Spleen (tissue), 13 donors: ENCODE results near the gene GALNT18. TPM values are rescaled to one million over a fixed set of nuclear protein-coding genes. Genes with fewer than 3 reads are reported as not detected.

Source experiments
- DNase-seq: peaks from one replicate; pipeline ENCODE4 v3.0.0-alpha.2; 2020
- H3K27ac ChIP-seq, 8 donors: fragments of 200-600 bp; sonication (generic) in 7 of 8; 1 replicate in 4 of 8; 2 replicates in 4 of 8; pipeline versions ENCODE4 v1.5.0 to v1.8.0; 2016 to 2021; ENCODE audit warnings: inconsistent platforms in 4 of 8, mild to moderate bottlenecking in 4 of 8, moderate library complexity in 1 of 8
- H3K27me3 ChIP-seq, 7 donors: fragments of 200-600 bp; sonication (generic) in 6 of 7; replicated peaks in 1 of 7; 1 replicate in 4 of 7; 2 replicates in 3 of 7; pipeline versions ENCODE4 v1.5.0 to v1.8.0; 2016 to 2021; ENCODE audit warnings: inconsistent platforms in 3 of 7, mild to moderate bottlenecking in 1 of 7
- H3K36me3 ChIP-seq, 6 donors: fragments of 200-600 bp; sonication (generic) in 5 of 6; 1 replicate in 4 of 6; 2 replicates in 2 of 6; pipeline versions ENCODE4 v1.5.0 to v1.8.0; 2016 to 2021; ENCODE audit warnings: inconsistent platforms in 2 of 6
- H3K4me1 ChIP-seq, 6 donors: fragments of 200-600 bp; sonication (generic) in 5 of 6; 1 replicate in 3 of 6; 2 replicates in 3 of 6; pipeline versions ENCODE4 v1.5.0 to v1.8.0; 2016 to 2021; ENCODE audit warnings: inconsistent platforms in 3 of 6
- H3K4me3 ChIP-seq, 8 donors: fragments of 200-600 bp; sonication (generic) in 7 of 8; 1 replicate in 4 of 8; 2 replicates in 4 of 8; pipeline versions ENCODE4 v1.5.0 to v1.8.0; 2016 to 2021; ENCODE audit warnings: inconsistent platforms in 4 of 8, mild to moderate bottlenecking in 4 of 8, moderate library complexity in 2 of 8
- H3K9me3 ChIP-seq, 8 donors: fragments of 200-600 bp; sonication (generic) in 7 of 8; 1 replicate in 4 of 8; 2 replicates in 4 of 8; pipeline versions ENCODE4 v1.5.0 to v1.8.0; 2016 to 2021; ENCODE audit warnings: inconsistent platforms in 4 of 8
- POLR2A ChIP-seq, 3 donors: fragments of 450-650 bp; IDR thresholded peaks; one replicate each; pipeline ENCODE4 v1.5.1; 2017; ENCODE audit warnings: antibody characterized with exemption in 3 of 3, mild to moderate bottlenecking in 1 of 3
- POLR2AphosphoS5 ChIP-seq, 3 donors: sonication (generic); formaldehyde crosslinking; IDR thresholded peaks; one replicate each; pipeline ENCODE4 v1.5.1; 2017; ENCODE audit warnings: antibody characterized with exemption in 3 of 3
- WGBS, 5 donors: extraction: QIAGEN DNeasy Blood & Tissue Kit in 3 of 5; methylation state at CpG; one replicate each; pipeline versions ENCODE4 v1.1.5 to v1.1.7; 2013 to 2018; 5-methylcytosine and 5-hydroxymethylcytosine counted together
- intact Hi-C: fragments of 100-400 bp; cut with DNase I; formaldehyde crosslinking; loops from one replicate; pipeline ENCODE4 v1.15.0; 2023; ENCODE audit warnings: low total_unique reads
- long read RNA-seq, 2 donors: transcript quantifications; one replicate each; lab custom pipeline, GENCODE V29; 2026
- polyA plus RNA-seq, 3 donors: library from polyadenylated mRNA; stranded (reverse); fragments of 200-250 nt; gene quantifications; one replicate each; pipeline ENCODE4 v1.2.1, GENCODE V29; 2013
- total RNA-seq, 7 donors: library from RNA; depleted of rRNA in 3 of 7; stranded (reverse); fragments of >200 nt in 3 of 7; fragmentation: NEBNext Ultra II Directional in 4 of 7; extraction: Animal tissue kit (Norgen Biotek cat#: 25700) in 4 of 7; gene quantifications; one replicate each; pipeline versions ENCODE4 v1.1.0 to v1.2.1, GENCODE V29; 2016 to 2021
- TF ChIP-seq, protein P1 (sequence below), 11 experiments: fragments of 200-600 bp in 7 of 11; fragments of 450-650 bp in 4 of 11; sonication (generic) in 4 of 11; IDR thresholded peaks in 8 of 11; conservative IDR thresholded peaks in 3 of 11; 1 replicate in 7 of 11; 2 replicates in 4 of 11; pipeline versions ENCODE4 v1.4.0 to v1.8.0; 2016 to 2021; ENCODE audit warnings: antibody characterized with exemption in 11 of 11, inconsistent platforms in 4 of 11, mild to moderate bottlenecking in 1 of 11
- donor health status: healthy with polysubstance abuse.
- donor health status: DM: no; HTN: no; CAD: no; lungs with moderate emphysema.
- donor health status: DM: no; HTN: no; CAD: no.
- donor health status: Bipolar disorder and iron deficiency.
- donor health status: healthy.
- donor health status: DM: no; HTN: no; CAD: no.
- donor health status: DM: yes; HTN: yes; CAD: no.

Gene GALNT18
- total RNA-seq (1 to 10 TPM; 1.7 to 6.9 (median 4.8) TPM), polyA plus RNA-seq (1 to 10 TPM in 2 of 3 donors, under 1 TPM in 1; 0.87 to 2.9 (median 2.3) TPM)
- long read RNA-seq, donor 1, partial matches to known transcripts = 0 of 3 reads
- long read RNA-seq, donor 1, other reads (novel, unspliced or antisense) = 0 of 3 reads
- long read RNA-seq, donor 2, partial matches to known transcripts = 0 of 4 reads
- long read RNA-seq, donor 2, other reads (novel, unspliced or antisense) = 0 of 4 reads

DNA sequence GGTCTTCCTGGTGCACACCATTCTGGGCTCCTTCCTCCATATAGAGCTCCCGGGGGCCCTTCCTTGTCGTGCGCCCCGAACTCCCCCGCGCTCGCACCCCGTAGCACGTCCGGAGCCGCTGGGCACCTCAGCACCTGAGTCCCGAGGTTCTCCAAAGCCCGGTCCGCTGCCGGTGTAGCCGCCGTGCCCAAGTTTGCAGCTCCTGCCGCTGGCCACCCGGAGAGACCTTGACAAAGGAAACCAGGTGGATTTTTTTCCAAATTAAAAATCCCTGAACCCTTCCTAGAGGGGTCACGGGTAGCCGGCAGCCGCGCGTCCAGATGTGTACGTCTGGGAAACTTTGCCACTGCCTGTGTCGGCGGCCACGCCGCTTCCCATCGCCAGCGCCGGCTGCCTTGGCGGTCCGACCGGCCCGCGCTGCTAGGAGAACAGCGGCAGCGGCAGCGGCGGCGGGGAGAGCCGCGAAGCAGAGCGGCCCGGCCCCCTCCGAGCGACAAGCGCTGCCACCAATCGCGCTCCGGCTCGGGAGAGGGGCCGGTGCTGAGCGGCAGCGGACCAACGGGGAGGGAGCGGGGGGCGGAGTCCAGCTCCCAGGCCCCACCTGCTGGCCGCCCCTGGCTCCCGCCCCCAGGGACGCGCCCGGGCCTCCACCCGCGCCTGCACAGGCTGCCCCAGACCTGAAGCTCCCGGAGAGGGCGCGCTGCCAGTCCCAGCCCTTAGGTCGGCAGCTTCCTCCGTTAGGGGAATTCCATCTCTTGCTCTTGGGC is at the start of gene GALNT18:
TSS of gene GALNT18 (minus strand) at position 433 of the 767 bp plus-strand sequence.
- Histone ChIP-seq H3K27me3 (peaks cover 0 to 46% (median 20%) of the 10 kb centered on the region in 7 donors), H3K9me3 (no peaks in the 10 kb centered on the region), H3K27ac (peak within 1 kb of the TSS in 5 of 8 donors; percentile 13 to 50 (median 30)), H3K36me3 (no peaks in the 10 kb centered on the region), H3K4me1 (peaks cover 0 to 29% (median 25%) of the 10 kb centered on the region in 6 donors), H3K4me3 (peak within 1 kb of the TSS; percentile 44 to 73 (median 55))
- intact Hi-C loops = no loop called here
- no peak for TF ChIP-seq POLR2A (IDR thresholded peaks at IDR 0.05)
- TF ChIP-seq, protein P1, sequence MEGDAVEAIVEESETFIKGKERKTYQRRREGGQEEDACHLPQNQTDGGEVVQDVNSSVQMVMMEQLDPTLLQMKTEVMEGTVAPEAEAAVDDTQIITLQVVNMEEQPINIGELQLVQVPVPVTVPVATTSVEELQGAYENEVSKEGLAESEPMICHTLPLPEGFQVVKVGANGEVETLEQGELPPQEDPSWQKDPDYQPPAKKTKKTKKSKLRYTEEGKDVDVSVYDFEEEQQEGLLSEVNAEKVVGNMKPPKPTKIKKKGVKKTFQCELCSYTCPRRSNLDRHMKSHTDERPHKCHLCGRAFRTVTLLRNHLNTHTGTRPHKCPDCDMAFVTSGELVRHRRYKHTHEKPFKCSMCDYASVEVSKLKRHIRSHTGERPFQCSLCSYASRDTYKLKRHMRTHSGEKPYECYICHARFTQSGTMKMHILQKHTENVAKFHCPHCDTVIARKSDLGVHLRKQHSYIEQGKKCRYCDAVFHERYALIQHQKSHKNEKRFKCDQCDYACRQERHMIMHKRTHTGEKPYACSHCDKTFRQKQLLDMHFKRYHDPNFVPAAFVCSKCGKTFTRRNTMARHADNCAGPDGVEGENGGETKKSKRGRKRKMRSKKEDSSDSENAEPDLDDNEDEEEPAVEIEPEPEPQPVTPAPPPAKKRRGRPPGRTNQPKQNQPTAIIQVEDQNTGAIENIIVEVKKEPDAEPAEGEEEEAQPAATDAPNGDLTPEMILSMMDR (IDR thresholded peaks at IDR 0.05 in 8 of 11, conservative IDR thresholded peaks at IDR 0.05 in 3 of 11) = peak; percentile 13 to 75 (median 63)
- TF ChIP-seq POLR2AphosphoS5 (IDR thresholded peaks at IDR 0.05) = peak; percentile 37 to 77 (median 77)
- peak; percentile 93 for DNase-seq
- WGBS, 5 donors = 0 to 3% (median 1%) methylated on average over 21 to 71 of the region's 71 CpGs

DNA sequence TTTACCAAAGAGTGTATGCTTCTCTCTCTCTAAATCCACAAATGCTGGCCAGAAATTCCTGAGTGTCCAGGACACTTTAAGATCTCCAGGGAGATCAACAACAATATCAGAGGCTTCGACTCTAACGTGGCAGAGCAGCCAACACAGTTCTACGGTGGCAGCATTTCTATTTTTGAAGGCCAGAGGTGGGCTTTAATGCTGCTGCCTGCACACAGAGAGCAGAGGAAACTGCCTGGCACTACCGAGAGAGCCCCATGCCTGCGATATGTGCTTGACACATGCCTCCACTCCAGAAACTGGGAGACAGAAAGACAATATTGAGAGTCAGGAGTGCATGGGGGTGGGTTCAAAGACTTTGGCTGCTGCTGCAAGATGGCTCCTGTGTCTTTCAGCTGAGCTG is 48.8 kb upstream of the GALNT18 start:
- H3K4me1 ChIP-seq = no peaks in the 10 kb centered on the region
- no peak overlapping the region for H3K4me3 ChIP-seq
- intact Hi-C loops = no loop called here
- H3K27me3 ChIP-seq = peaks cover 0 to 19% (median 0%) of the 10 kb centered on the region in 7 donors
- peaks cover 0 to 6% (median 0%) of the 10 kb centered on the region in 8 donors for H3K9me3 ChIP-seq
- no peak for DNase-seq
- H3K27ac ChIP-seq = no peak overlapping the region
- no peaks in the 10 kb centered on the region for H3K36me3 ChIP-seq
- TF ChIP-seq POLR2AphosphoS5 (IDR thresholded peaks at IDR 0.05) (no peak), POLR2A (IDR thresholded peaks at IDR 0.05) (no peak)
- TF ChIP-seq, protein P1 (IDR thresholded peaks at IDR 0.05 in 8 of 11, conservative IDR thresholded peaks at IDR 0.05 in 3 of 11) = no peak
- WGBS, 5 donors = 60 to 80% (median 77%) methylated on average over 5 of the region's 5 CpGs

DNA sequence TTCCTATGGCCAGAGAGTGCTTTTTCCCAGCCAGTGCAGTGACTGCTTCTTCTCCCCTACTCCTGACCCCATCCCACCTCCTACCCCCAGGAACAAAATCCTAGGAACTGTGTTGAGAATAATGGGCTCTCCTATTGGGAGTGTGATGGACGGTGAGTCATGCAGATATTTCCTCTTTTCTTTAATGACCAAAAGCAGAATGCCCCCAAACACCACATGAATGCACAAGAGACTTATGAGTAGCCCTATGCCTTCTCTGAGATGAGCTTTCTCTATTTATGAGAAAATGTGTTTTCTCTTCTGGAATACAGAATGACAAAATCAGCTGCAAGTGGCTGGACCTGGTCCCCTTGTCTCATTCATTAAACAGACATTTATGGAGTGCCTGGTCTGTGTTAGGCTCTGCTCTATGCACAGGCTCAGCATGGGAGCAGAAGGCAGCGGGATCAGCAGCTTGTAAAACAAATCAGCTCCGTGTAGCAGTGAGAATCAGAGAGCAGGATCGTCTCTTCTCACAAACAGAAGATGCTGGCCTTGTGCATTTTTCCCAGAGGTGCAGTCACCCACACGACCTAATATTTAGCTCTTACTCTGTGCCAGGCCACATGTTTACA is 47.5 kb upstream of the GALNT18 start:
- H3K27me3 ChIP-seq = peaks cover 0 to 30% (median 0%) of the 10 kb centered on the region in 7 donors
- 65 to 71% (median 67%) methylated on average over 5 of the region's 5 CpGs for WGBS, 5 donors

More for the DNA sequence above, 47.5 kb upstream of the GALNT18 start:
- Histone ChIP-seq H3K36me3 (no peaks in the 10 kb centered on the region), H3K4me3 (no peak overlapping the region), H3K9me3 (peaks cover 0 to 6% (median 0%) of the 10 kb centered on the region in 8 donors), H3K4me1 (no peaks in the 10 kb centered on the region), H3K27ac (no peak overlapping the region)
- DNase-seq = no peak
- intact Hi-C loops = no loop called here
- TF ChIP-seq POLR2AphosphoS5 (IDR thresholded peaks at IDR 0.05) (no peak), POLR2A (IDR thresholded peaks at IDR 0.05) (no peak)
- TF ChIP-seq, protein P1 (IDR thresholded peaks at IDR 0.05 in 8 of 11, conservative IDR thresholded peaks at IDR 0.05 in 3 of 11) = no peak
